ENCODE results near the gene AMZ1. TPM values are rescaled to one million over a fixed set of nuclear protein-coding genes. Genes with fewer than 3 reads are reported as not detected.

The AMZ1 gene
- 0.05 TPM for total RNA-seq (ENCODE audit: unreplicated experiment)
- long read RNA-seq, partial matches to known transcripts = 0 of 1 reads
- long read RNA-seq, other reads (novel, unspliced or antisense) = 1 of 1 reads

DNA sequence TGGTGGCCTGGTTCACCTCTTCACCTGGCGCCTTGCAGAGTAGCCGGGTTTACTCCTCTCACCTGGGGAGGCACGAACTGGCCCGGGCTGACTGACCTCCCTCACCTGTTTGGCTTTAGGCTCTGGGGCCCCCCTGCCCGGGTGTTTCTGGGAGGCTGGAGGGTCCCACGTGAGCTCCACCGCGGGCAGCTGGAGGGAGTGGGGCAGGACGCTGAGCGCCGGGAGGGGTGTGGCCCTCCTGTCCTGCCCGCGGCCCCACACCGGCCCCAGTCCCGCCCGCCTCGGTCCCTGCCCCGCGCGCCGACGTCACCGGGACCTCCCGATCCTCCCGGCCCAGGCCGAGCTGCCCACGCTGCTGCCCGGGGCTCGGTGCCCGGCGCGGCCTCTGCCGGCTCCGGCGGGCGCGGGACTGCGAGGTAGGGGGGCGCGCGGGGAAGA lies at the start of gene AMZ1:
AMZ1 (plus strand) TSS at position 322 of the 438 bp plus-strand sequence. CDS start 12,250 bp downstream, outside the sequence.
- peaks cover 16% of the 10 kb centered on the region for H3K27me3 Mint-ChIP-seq (ENCODE audit: unreplicated experiment)
- H3K27ac Mint-ChIP-seq (ENCODE audit: unreplicated experiment) = no peak within 1 kb of the TSS
- TF ChIP-seq CTCF (IDR thresholded peaks at IDR 0.05; ENCODE audit: unreplicated experiment) = no peak
- H3K36me3 Mint-ChIP-seq (ENCODE audit: low read depth, unreplicated experiment) = peaks cover 4% of the 10 kb centered on the region
- no peaks in the 10 kb centered on the region for H3K9me3 Mint-ChIP-seq (ENCODE audit: unreplicated experiment)
- H3K4me1 Mint-ChIP-seq (ENCODE audit: unreplicated experiment) = peaks cover 11% of the 10 kb centered on the region
- no peak for DNase-seq (ENCODE audit: low spot score)
- no peak within 1 kb of the TSS for H3K4me3 Mint-ChIP-seq (ENCODE audit: unreplicated experiment)

- no peaks in the 10 kb centered on the region for H3K9me3 Mint-ChIP-seq (ENCODE audit: unreplicated experiment)
- peaks cover 12% of the 10 kb centered on the region for H3K4me1 Mint-ChIP-seq (ENCODE audit: unreplicated experiment)
- no peak overlapping the region for H3K27ac Mint-ChIP-seq (ENCODE audit: unreplicated experiment)
- TF ChIP-seq CTCF (IDR thresholded peaks at IDR 0.05; ENCODE audit: unreplicated experiment) = no peak
- no peak for DNase-seq (ENCODE audit: low spot score)
- no peak overlapping the region for H3K4me3 Mint-ChIP-seq (ENCODE audit: unreplicated experiment)
- H3K27me3 Mint-ChIP-seq (ENCODE audit: unreplicated experiment) = peaks cover 7% of the 10 kb centered on the region
- H3K36me3 Mint-ChIP-seq (ENCODE audit: low read depth, unreplicated experiment) = peaks cover 8% of the 10 kb centered on the region
These were observed 49.6 kb upstream of the AMZ1 start for GRCh38 chr7:2638224-2638991.

DNA sequence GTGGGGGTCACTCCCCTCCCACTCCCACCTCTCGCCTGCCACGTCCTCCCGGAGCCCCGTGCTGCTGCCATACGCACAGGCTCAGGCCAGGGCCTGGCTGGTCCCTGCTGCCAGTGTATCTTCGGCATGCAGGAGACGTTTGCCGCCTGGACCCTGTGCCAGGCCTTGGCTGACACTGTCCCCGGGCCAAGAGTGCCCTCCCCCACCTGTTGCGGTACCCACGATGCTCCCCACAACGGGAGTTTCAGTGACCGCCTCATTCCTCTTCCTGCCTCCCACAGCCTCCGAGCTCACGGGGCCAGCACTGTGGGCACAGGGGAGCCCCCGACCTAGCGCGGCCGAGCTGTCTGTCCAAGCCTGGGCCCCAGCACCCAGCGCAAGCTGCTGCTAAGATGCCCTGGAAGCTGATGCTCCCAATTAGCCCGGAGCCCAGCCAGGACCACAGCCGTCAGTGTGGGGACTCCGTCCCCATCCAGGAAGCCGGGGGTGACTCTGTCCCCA lies 48.8 kb upstream of the AMZ1 start:
- Mint-ChIP-seq H3K36me3 (ENCODE audit: low read depth, unreplicated experiment) (peaks cover 8% of the 10 kb centered on the region), H3K4me3 (ENCODE audit: unreplicated experiment) (no peak overlapping the region), H3K27me3 (ENCODE audit: unreplicated experiment) (peaks cover 6% of the 10 kb centered on the region), H3K9me3 (ENCODE audit: unreplicated experiment) (no peaks in the 10 kb centered on the region), H3K27ac (ENCODE audit: unreplicated experiment) (no peak overlapping the region), H3K4me1 (ENCODE audit: unreplicated experiment) (peaks cover 12% of the 10 kb centered on the region)
- DNase-seq (ENCODE audit: low spot score) = no peak
- no peak for TF ChIP-seq CTCF (IDR thresholded peaks at IDR 0.05; ENCODE audit: unreplicated experiment)

DNA sequence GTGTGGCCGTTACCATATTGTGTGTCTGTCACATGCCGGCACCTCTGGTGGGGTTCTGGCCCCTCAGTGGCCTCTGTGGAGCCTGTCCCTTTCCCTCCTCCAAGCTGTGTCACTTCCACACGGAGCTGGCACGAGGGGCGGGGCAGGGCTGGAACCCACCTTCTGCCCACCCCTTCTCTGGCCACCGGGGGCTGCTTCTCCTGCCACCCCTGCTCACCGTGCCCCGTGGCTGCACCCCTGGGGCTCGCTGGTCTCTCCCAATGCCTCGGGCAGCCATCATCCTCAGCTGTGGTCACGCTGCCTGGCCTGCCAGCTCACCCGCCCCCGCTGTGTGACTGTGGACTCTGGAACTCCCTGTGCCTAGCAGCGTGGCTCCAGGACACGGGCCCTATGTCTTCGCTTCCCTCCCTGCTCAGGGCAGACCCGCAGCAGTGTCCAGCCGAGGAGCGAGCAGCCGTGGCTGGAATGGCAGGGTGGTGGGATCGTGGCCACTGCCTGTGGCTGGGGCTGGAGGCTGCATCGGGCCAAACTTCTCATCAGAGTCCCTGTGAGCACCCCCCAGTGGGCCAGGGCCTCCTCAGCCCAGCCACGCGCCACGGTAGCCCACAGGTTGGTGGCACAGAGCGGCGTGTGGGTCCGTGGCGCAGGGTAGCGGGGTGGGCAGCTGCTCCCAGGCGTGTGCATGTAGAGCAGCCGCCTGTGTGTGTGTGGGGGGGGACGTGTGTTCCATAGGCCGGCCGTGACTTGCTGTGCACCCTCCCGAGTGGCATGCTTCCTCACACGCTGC lies 48.1 kb upstream of the AMZ1 start:
- no peak for TF ChIP-seq CTCF (IDR thresholded peaks at IDR 0.05; ENCODE audit: unreplicated experiment)
- Mint-ChIP-seq H3K27ac (ENCODE audit: unreplicated experiment) (peak overlapping the region; percentile 61), H3K9me3 (ENCODE audit: unreplicated experiment) (no peaks in the 10 kb centered on the region), H3K4me1 (ENCODE audit: unreplicated experiment) (peaks cover 12% of the 10 kb centered on the region), H3K36me3 (ENCODE audit: low read depth, unreplicated experiment) (peaks cover 8% of the 10 kb centered on the region), H3K27me3 (ENCODE audit: unreplicated experiment) (peaks cover 6% of the 10 kb centered on the region), H3K4me3 (ENCODE audit: unreplicated experiment) (no peak overlapping the region)
- DNase-seq (ENCODE audit: low spot score) = no peak

All from endothelial cell (in vitro differentiated cells).